ENCODE data around the gene UNC80.

UNC80 gene

DNA sequence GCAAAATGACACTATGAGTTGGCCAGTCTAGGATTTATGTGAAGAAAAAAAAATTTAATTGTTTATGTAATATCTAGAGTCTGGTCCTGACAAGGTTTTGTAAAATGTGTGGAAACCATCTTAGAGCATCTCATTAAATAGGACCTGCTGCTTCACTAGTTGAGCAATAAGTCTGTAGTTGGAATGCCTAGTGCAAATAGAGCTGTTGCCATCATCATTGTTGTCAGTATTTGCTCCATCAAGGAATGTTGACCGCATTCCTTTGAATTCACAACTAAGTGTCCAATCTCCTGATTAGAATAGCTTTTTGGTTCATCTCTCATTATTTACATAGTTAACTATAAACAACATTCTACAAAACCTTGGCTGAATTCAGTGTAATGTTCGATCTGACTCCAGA, 198.6 kb downstream of the UNC80 start:
- no peak for DNase-seq (ENCODE audit: low read depth)

DNA sequence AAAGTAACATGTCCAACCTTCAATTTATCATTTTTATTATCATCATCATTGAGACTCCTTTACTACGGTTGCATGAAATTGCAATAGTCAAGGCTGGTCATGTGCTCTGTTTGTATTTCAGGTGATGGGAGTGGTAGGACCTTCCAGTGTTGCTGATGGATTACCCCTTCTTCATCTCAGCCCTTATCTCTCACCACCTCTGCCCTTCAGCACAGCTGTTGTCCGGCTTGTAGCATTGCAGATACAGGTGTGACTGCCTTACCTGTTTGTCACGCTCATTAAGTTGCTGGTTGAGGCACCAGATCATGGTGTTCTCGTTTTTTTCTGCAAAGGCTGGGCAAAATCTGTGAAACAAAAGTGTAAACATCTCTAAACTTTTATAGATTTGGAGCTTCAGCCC, 199.1 kb downstream of the UNC80 start:
- DNase-seq (ENCODE audit: low read depth) = no peak

- no peak for DNase-seq (ENCODE audit: low read depth)
Observed at GRCh38 chr2:209973328-209973727, 201.7 kb downstream of the UNC80 start.

- DNase-seq (ENCODE audit: low read depth) = no peak
Observed at GRCh38 chr2:209974576-209974975, 202.9 kb downstream of the UNC80 start.

DNA sequence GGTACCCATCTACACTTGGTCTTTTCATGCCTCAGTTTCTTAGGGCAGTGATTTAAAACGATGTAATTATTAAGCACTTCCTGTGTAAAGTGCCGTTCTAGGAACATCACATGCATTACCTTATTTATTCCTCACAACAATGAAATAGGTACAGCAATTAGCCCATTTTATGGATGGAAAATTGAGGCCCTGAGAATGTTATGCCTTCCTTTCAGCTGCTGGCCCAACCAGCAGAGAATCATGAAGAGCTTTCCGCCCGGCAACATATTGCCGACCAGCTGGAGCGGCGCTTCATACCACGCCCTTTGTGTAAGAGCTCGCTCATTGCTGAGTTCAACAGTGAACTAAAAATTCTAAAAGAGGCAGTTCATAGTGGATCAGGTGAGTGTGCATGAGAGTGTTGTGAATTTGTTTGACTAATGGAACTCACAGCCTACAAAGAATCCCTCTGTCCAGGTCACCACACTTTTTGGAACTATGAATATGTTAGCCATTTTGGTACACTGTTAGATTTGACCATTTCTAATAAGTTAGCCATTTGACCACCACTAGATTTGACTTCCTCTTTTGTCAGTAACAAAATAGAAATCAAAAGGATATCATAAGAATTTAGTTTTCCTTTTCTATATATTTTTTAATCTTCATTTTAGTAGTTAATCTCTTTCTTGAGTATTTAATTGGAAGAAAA, 205.2 kb downstream of the UNC80 start:
- no peak for DNase-seq (ENCODE audit: low read depth)

DNA sequence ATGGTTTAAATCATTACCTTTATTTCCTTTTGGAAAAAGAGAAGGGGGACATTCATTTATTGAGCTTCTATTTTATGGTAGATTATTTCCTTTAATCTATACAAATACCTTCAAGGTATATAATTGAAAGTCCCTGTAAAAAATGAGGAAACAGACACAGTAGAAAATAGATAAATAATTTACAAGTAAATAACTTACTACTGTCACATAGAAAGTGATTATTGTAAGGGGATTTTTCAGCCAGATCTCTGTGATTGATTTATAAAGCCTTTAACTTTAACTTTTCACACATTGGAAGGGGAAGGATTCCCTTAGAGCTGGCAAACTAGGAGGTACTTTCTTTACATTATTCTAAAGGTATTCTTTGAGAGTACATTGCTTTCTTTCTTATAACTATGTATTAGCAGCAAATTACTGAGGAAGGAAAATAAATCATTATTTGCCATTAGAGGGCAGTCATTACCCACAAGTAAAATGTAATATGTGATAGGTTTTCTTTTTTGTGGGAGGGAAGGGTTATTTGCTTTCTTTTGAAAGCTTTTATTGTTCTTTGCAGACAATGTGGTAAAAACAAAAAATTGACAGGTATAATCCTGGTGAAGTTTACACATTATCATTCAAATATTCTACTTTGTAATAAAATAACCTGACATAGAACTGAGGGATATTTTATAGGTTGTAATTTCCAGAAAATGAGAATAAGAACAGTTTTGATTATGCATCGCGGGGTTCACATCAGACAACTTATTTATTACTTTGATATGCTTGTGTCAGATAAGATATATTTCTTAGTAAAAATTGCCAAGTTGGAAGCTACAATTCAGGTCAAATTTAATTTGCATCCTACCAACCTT, 206.0 kb downstream of the UNC80 start:
- DNase-seq (ENCODE audit: low read depth) = no peak

DNA sequence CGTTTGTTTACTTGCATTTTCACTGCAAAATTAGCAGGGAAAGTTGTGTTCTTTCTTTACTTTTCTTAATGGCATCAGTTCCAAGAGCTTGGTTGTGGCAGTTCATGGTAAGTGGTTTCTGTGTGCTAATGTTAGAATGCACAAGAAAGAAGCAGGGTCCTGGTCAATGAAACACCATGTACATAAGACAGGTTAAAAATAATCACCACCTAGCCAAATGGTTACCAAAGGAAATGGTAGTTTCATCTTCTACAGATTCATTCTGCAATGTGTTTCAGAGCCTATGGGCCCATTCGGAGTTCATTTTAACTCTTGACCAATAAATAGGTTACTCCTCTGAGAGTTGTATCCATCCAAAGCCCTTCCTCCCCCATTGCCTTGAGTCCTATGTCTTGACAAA, 212.7 kb downstream of the UNC80 start:
- no peak for DNase-seq (ENCODE audit: low read depth)

GRCh38 chr2:209985874-209986273, 214.2 kb downstream of the UNC80 start:
- no peak for DNase-seq (ENCODE audit: low read depth)

DNA sequence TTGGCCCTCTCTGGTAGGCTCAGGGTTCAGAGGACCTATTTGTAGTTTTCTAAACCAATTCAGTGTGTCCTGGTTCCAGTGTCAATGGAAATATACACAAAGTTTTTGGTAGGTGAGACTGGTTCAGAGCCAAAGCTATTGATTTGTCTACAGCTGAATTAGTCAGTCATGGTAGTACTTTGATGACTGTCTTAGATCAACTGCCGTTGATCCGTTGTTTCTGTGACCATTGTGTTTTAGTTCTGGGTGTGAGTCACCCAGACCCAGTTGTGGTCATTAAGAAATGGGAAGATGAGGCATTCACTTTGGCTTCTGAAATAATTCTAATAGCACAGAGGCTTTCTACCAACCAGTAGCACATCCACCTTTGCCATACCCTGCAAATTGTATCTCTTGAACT, 214.8 kb downstream of the UNC80 start:
- DNase-seq (ENCODE audit: low read depth) = no peak

GRCh38 chr2:209988010-209988409, 216.4 kb downstream of the UNC80 start:
- DNase-seq (ENCODE audit: low read depth) = no peak

DNA sequence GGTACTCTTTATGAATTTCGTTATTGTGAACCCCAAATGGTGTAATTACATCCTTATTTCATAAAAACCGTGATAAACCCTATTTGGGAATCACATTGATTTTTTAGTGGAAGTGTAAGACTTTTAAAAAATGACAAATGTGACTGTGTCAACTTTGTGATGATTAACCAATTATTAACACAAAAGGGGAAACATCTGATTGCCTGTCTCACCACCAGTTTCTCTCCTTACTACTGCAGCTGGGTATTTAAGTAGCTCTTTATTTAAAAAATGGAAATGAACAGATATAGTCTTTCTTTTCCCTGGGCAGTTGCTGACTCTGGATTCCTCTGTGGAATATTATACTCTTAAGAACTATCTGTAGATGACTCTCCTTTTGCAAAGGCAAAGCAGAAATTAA, 219.2 kb downstream of the UNC80 start:
- DNase-seq (ENCODE audit: low read depth) = no peak

GRCh38 chr2:209993968-209994367, 222.3 kb downstream of the UNC80 start:
- DNase-seq (ENCODE audit: low read depth) = no peak

- DNase-seq (ENCODE audit: low read depth) = no peak
Observed at GRCh38 chr2:209998596-209998995, 227.0 kb downstream of the UNC80 start.

GRCh38 chr2:210000464-210001324, 229.1 kb downstream of the UNC80 start:
- DNase-seq (ENCODE audit: low read depth) = no peak

DNA sequence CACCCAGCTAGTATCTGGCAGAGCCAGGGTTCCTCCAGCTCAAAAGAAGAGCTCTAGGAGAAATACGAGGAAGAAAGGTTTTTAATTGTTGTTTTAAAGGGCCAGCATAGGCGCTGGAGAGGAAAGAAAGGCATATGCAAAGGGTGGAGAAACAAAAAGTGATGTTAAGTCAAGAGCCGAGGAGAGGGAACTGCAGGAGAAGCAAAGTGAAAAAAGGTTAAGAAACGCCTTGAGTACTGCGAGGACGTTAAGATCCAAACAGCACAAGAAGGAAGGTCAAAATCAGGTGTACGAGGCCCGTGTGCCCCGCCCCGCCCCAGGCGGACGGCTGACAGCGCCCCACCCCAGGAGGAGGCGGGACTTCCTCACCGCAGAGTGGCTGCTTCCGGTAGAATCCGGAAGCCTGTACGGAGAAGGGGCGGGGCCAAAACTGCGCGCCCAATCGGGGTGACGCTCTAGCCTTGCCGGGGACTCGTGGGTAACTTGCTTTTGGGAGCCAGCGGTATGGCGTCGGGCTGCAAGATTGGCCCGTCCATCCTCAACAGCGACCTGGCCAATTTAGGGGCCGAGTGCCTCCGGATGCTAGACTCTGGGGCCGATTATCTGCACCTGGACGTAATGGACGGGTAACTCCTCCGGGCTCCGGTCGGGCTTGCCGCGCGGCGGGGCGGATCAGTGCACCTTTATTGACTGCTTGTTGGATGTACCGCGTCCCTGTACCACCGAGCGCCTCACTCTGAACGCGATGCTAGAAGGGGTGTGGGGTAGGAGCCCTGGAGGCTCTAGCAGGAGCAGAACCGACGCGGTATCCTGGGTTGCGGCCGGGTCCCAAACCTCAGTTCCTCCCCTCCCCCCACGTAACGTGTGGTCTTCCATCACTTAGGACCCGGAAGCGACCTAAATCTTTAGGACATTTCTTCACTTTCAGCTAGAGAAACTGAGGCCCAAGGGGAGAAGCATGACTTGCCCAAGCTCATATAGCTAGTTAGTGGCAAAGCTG, 230.8 kb downstream of the UNC80 start, which contains the start of gene RPE:
Gene RPE (plus strand): TSS at position 481 of the 1,000 bp plus-strand sequence. CDS start 24 bp downstream, at position 505.
- peak; percentile 96 for DNase-seq (ENCODE audit: low read depth)

DNA sequence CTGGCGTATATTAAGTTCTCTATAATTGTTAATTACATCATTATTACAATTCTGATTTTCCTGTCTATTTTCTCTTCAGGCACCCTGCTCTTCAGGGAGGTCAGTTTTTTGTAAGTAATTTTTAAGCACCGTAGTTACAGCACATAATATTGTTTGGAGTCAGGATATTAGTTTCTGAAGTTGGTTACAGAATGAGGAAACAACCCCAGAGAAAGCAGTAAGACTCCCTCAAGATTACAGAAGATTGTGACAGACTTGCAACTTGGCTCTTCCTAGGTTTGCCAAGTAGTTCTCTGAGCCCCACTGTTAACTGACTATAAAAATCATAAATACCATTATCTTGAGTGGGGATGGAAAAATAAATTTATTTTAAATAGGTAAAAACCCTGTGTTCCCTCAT, 231.7 kb downstream of the UNC80 start:
- DNase-seq (ENCODE audit: low read depth) = no peak

GRCh38 chr2:210004881-210005280, 233.2 kb downstream of the UNC80 start:
- no peak for DNase-seq (ENCODE audit: low read depth)

DNA sequence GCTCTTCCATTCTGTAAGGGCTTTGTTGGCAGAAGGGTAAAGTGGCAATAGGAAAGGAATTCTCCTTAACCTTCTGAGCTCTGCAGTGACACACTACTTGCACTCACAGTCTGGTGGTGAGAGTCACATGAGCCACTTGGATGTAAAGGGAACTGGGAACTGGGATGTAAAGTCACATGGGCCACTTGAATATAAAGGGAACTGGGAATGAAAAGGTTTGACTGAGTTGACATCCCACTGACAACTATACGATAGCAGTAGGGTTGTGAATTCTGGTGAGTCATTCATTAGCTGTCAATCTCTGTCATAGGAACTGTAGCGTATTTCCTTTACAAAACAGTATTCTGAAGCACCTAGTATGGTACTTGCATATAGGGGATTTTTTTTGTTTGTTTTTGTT, 236.3 kb downstream of the UNC80 start:
- DNase-seq (ENCODE audit: low read depth) = no peak

- no peak for DNase-seq (ENCODE audit: low read depth)
Observed at GRCh38 chr2:210009126-210009525, 237.5 kb downstream of the UNC80 start.

DNA sequence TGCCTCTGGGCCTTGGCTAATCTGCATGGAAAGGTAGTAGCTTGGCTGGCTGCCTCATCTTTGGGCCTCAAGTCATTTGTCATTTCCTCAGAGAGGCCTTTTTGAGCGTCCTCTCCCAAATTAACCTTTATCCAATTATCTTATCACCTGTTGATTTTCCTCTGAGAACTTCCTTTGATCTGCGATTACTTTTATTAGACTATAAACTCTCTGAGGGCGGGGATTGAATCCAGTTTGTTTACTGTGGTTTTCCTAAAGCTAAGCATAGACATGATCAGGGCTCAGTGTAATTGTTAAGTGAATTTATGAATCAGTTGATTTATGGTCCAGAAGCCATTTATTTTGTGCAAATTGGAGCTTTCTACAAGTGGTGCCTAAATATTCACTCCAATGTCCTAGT, 238.3 kb downstream of the UNC80 start:
- DNase-seq (ENCODE audit: low read depth) = no peak

DNA sequence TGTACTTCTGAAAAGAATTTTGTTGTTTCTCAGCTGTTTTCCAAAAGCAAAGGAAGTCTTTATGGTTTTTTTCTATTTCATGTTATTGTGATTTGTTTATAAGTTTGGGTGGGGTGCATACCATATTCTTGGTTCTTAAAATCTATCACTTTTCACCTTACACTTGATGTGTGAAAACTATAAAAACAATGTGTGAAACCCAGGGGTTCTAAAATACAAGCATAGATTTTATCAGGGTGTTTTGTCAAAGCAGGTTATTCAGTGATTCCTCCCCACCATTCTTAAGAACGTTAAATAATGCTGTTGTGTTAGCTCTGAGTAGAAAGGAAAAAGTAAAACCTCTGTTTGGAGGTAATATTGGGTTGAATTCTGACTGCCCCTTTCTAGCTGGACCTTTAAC, 248.5 kb downstream of the UNC80 start:
- no peak for DNase-seq (ENCODE audit: low read depth)

All from T follicular helper cell (primary cell).